Smooth muscle cell of the pulmonary artery (primary cell): Measurements from ENCODE around the gene HEY2. TPM values are rescaled to one million over a fixed set of nuclear protein-coding genes. Genes with fewer than 3 reads are reported as not detected.

ENCODE experiments used
- total RNA-seq: library from RNA; depleted of rRNA; stranded (reverse); fragments of >200 nt; gene quantifications from 2 replicates; pipeline ENCODE4 v1.2.3, GENCODE V29; 2014

HEY2 gene
- total RNA-seq: 0.63 and 0.78 TPM in 2 replicates

GRCh38 chr6:125749173-125749864, at the start of gene HEY2:
Gene HEY2 (plus strand): TSS chr6:125749632. CDS start chr6:125749777, 145 bp downstream.

GRCh38 chr6:125790358-125791150, 41.1 kb downstream of the HEY2 start, which contains the start of gene NCOA7:
Gene NCOA7 (plus strand): TSS chr6:125790960. CDS start chr6:125815355, 24,395 bp downstream.

Other genes with a start within 250 kb of the HEY2 start
- 128 and 150 TPM in 2 replicates for gene NCOA7, start 41.3 kb downstream of the HEY2 start, total RNA-seq
- gene HINT3, start 207.1 kb downstream of the HEY2 start, total RNA-seq: 30.0 and 32.1 TPM in 2 replicates
- gene TRMT11, start 236.9 kb downstream of the HEY2 start, total RNA-seq: 19.6 and 21.2 TPM in 2 replicates